ENCODE measurements around the gene FGFR4.

The FGFR4 gene

DNA sequence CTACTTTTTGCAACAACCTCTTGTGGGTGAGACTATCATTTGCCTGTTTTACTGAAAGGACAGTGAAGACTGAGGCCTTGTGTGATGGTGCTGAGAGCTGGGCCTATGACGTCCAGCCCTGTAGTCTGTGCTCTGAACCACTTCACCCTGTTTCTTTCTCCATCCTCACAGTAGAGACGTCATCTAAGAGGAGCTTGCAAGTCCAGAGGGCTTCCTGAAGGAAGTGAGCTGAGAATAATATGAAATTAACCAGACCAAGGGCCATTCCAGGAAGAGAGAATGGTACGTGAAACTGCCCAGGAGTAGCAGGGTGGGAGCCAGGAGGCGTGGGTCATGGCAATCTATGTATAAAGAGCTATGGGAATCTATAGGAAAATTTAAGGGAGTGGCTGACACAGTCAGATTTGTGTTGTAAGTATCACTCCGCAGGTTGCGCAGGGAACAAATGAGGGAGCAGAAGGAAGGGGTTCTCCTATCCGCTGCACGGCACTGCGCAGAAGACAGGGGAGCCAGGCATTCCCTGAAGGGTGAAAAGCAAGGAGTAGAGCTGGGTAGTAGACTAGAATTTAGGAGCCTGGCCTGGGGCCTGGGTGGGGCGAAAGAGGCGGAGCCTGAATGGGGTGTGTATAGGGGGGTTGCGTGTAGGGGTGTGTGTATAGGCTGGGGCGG is 596 bp upstream of the FGFR4 start:
- no peak for DNase-seq

DNA sequence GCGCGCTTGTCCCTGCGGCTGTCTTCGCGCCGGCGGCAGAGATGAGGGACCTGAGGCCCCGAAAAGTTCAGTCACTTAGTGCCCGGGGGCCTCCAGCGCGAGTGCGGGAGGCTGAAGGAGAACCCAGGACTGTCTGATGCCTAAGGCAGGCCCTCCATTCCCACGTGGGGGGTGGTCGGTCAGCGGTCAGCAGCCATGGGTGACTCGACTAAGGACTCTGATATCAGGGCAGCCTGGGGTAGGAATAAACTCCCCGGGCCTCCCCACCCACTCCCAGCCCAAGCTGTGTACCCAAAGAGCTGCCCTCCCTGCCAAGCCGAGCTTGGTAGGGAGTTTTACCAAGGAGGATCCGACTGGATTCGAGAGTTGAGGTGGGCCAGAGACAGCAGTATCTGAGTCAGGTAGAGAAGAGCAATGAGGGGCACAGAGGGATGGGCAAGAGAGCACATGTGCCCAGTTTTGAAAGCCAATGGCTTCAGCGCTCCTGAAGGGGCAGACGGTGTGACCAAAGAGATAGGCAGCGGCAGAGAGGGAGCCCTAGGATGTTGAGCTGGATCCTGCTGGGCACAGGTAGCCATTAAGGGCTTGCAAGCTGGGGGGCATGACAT is 787 bp downstream of the FGFR4 start:
- no peak for DNase-seq

DNA sequence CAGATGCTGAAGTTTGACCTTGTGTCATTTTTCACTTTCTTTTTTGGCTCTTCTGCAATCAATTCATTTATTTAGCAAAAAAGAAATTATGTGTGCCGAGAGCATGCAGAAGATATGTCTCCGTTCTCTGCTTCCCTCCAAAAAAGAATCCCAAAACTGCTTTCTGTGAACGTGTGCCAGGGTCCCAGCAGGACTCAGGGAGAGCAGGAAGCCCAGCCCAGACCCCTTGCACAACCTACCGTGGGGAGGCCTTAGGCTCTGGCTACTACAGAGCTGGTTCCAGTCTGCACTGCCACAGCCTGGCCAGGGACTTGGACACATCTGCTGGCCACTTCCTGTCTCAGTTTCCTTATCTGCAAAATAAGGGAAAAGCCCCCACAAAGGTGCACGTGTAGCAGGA is 2.4 kb downstream of the FGFR4 start:
- no peak for DNase-seq

DNA sequence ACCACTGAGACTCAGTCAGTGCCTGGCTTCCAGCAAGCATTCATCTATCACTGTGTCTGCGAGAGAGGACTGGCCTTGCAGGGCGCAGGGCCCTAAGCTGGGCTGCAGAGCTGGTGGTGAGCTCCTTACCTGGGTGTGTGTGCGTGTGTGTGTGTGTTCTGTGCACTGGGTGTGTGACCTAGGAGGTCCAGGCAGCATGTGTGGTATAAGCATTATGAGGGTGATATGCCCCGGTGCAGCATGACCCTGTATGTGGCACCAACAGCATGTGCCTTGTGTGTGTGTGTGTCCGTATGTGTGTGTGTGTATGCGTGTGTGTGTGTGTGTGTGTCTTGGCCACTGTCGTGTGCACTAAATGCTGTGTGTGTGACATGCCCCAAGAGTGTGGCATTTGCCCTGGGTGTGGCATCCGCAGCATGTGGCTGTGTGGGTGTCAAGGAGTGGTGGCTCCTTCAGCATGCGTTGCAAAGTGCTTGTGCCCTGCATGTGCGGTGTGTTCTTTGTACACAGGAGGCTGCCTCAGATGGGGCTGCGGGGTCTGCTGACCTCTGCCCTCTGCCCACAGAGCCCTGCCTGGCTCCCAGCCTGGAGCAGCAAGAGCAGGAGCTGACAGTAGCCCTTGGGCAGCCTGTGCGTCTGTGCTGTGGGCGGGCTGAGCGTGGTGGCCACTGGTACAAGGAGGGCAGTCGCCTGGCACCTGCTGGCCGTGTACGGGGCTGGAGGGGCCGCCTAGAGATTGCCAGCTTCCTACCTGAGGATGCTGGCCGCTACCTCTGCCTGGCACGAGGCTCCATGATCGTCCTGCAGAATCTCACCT is 3.3 kb downstream of the FGFR4 start:
- no peak for DNase-seq

DNA sequence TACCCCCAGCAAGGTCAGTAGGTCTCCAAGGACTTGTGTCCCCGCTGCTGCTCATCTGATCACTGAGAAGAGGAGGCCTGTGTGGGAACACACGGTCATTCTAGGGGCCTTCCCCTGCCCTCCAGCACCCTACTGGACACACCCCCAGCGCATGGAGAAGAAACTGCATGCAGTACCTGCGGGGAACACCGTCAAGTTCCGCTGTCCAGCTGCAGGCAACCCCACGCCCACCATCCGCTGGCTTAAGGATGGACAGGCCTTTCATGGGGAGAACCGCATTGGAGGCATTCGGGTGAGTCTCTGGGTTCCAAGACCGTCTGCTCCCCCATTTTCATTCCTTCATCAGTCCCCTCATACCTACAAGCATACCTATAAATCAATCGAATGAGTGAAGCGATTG is 4.1 kb downstream of the FGFR4 start:
- DNase-seq, result no peak

DNA sequence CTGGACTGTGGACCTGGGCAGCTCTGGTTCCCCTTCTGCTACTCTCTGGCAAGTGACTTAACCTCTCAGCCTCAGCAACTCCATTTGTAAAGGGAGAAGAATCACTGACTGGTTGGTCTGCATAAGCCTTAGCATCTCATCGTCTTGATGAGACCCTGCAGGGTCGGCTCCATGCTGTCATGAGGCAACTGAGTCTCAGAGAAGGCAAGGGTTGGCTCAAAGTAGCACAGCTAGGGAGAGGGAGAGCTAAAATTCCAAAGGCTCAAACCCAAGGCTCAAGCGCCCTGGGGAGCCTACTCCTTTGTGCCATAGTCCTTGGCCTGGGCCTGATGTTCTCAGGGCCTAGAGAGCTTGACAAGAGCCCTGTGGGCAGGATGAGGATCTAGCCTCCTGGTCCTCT is 4.5 kb downstream of the FGFR4 start:
- no peak for DNase-seq

DNA sequence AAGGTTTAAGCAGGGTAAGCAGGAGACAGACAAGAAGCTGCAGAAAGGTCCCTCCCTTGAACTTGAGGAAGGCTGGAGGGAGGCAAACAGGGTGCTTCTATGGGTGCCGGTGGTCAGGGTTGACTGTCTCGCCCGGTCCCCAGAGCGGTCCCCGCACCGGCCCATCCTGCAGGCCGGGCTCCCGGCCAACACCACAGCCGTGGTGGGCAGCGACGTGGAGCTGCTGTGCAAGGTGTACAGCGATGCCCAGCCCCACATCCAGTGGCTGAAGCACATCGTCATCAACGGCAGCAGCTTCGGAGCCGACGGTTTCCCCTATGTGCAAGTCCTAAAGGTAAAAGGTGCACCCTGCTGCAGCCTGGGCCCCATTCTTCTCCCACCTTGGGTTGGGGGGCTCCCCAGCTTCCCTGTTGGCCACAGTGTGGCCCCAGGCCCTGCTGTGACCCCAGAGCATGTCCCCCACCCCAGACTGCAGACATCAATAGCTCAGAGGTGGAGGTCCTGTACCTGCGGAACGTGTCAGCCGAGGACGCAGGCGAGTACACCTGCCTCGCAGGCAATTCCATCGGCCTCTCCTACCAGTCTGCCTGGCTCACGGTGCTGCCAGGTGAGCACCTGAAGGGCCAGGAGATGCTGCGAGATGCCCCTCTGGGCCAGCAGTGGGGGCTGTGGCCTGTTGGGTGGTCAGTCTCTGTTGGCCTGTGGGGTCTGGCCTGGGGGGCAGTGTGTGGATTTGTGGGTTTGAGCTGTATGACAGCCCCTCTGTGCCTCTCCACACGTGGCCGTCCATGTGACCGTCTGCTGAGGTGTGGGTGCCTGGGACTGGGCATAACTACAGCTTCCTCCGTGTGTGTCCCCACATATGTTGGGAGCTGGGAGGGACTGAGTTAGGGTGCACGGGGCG is 5.7 kb downstream of the FGFR4 start:
- DNase-seq, result no peak

DNA sequence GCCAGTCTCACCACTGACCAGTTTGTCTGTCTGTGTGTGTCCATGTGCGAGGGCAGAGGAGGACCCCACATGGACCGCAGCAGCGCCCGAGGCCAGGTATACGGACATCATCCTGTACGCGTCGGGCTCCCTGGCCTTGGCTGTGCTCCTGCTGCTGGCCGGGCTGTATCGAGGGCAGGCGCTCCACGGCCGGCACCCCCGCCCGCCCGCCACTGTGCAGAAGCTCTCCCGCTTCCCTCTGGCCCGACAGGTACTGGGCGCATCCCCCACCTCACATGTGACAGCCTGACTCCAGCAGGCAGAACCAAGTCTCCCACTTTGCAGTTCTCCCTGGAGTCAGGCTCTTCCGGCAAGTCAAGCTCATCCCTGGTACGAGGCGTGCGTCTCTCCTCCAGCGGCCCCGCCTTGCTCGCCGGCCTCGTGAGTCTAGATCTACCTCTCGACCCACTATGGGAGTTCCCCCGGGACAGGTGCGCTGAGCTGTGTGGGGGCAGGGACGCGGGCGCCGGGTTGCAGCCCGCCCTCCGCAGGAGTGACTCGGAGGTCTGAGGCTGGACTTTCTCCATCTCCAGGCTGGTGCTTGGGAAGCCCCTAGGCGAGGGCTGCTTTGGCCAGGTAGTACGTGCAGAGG is 6.5 kb downstream of the FGFR4 start:
- no peak for DNase-seq

DNA sequence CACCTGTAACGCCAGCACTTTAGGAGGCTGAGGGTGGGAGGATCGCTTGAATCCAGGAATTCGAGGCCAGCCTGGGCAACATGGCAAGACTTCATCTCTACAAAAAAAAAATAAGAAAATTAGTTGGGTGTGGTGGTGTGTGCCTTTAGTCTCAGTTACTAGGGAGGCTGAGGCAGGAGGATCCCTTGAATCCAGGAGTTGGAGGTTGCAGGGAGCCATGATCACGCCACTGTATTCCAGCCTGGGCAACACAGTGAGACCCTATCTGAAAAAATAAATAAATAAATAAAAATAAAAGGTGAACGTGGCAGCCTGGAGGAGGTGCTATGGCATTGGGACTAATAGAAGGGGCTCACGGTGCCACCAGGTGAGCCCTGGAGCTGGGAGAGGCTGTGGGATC is 7.1 kb downstream of the FGFR4 start:
- no peak for DNase-seq

DNA sequence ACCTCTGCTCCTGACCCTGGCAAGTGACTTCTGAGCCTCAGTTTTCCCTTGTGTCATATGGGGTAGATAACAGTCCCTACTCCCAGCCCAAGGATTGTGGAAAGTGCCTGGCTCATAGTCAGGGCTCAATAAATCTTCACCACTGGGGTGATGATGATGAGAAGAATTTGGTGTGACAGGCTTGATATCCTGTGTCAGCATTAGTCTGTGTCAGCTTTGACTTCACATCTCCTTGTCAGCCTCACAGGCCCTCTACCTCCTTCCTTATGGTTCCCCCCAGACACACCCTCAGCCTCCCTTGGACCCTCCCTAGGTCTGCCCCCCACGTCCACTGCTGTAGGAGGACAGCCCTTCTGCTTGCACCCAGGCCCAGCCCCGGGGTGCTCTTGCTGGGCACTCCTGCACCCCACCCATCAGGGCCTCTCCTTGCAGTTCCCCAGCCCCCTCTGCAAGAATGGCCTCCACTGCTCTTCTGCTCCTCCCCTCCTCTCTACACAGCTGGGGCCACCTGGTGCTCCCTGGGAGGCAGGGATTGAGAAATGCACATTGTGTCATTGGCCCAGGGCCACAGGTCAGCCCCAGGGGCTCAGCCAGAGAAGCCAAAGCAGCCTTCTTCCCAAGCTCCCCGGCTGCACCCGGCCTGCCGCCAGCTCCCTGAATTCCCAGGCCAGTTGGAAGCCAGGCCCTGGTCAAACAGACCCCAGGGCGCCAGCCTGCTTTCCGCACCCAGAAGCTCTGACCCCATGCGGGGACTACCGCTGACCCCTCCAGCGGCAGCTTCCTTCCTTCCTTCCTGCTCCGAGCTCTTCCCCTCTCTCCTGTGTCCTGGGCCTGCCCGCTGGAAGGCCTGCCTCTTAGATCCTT is 7.7 kb downstream of the FGFR4 start:
- no peak for DNase-seq

DNA sequence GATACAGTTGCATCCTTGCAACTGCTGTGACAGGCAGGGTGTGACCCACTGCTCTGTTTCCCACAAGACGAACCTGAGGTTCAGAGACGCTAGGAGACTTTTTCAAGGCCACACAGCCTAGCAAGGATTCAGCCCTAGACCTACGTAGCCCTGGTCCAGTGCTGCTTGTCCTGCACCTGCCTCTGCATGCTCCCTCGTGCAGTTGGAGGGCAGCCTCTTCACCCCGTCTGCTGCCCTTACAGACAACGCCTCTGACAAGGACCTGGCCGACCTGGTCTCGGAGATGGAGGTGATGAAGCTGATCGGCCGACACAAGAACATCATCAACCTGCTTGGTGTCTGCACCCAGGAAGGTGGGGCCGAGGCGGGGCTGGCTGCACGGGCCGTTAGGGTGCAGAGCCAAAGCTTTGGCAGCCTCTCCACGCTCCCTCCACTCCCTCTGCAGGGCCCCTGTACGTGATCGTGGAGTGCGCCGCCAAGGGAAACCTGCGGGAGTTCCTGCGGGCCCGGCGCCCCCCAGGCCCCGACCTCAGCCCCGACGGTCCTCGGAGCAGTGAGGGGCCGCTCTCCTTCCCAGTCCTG is 8.5 kb downstream of the FGFR4 start:
- no peak for DNase-seq

DNA sequence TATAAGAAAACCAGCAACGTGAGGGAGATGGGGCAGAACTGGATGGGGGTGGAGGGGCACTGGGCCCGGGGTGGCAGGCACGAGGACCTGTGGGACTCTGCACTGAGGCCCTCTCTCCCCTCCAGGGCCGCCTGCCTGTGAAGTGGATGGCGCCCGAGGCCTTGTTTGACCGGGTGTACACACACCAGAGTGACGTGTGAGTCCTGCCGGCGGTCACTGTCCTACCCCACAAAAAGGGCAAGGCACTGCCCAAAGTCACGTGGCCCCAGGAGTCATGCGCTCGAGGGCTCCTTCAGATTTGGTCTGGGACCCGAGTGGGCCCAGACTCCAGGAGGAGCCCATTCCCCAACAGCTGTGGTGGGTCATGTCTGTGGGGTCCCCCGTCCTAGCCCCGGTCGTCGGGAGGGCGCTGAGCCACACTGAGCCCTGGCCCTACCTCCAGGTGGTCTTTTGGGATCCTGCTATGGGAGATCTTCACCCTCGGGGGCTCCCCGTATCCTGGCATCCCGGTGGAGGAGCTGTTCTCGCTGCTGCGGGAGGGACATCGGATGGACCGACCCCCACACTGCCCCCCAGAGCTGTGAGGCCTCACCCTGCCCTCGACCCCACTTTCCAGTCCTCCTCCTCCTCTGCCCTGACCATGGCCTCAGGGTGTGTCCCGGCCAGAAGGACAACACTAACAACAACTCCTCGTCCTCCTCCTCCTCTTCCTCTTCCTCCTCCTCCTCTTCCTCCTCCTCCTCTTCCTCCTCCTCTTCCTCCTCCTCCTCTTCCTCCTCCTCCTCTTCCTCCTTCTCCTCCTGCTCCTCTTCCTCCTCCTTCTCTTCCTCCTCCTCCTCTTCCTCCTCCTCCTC is 9.7 kb downstream of the FGFR4 start:
- DNase-seq, result no peak

DNA sequence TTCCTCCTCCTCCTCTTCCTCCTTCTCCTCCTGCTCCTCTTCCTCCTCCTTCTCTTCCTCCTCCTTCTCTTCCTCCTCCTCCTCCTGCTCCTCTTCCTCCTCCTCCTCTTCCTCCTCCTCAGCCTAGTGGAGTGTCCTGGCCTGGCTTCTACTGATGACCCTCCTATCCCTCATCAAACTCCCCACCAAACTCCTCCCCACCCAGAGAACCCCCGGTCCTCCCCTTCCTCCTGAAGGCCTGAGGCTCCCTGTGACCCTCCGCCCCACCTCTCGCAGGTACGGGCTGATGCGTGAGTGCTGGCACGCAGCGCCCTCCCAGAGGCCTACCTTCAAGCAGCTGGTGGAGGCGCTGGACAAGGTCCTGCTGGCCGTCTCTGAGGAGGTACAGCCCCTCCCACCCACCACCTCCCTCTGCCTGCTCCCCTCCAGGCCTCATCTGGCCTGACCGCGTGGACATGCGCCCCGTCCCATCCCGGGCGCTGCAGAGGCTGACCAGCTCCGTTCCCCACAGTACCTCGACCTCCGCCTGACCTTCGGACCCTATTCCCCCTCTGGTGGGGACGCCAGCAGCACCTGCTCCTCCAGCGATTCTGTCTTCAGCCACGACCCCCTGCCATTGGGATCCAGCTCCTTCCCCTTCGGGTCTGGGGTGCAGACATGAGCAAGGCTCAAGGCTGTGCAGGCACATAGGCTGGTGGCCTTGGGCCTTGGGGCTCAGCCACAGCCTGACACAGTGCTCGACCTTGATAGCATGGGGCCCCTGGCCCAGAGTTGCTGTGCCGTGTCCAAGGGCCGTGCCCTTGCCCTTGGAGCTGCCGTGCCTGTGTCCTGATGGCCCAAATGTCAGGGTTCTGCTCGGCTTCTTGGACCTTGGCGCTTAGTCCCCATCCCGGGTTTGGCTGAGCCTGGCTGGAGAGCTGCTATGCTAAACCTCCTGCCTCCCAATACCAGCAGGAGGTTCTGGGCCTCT is 10.6 kb downstream of the FGFR4 start:
- no peak for DNase-seq

DNA sequence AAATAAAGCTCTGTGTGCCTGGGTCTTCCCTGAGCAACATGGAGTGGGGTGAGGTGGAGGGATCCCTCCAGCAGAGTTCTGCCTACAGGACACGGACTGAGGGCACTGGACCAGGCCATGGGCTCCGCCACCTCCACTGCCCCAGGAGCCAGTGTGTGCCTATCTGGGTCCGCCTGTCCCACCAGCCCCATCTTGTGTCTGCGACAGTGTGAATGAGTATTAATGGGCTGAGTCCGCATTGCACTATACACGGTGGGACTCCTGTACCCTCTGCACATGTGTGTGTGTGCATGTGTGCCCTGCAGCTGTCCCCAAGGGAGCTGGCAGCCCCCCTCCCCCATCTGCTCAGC is 11.4 kb downstream of the FGFR4 start:
- no peak for DNase-seq

DNA sequence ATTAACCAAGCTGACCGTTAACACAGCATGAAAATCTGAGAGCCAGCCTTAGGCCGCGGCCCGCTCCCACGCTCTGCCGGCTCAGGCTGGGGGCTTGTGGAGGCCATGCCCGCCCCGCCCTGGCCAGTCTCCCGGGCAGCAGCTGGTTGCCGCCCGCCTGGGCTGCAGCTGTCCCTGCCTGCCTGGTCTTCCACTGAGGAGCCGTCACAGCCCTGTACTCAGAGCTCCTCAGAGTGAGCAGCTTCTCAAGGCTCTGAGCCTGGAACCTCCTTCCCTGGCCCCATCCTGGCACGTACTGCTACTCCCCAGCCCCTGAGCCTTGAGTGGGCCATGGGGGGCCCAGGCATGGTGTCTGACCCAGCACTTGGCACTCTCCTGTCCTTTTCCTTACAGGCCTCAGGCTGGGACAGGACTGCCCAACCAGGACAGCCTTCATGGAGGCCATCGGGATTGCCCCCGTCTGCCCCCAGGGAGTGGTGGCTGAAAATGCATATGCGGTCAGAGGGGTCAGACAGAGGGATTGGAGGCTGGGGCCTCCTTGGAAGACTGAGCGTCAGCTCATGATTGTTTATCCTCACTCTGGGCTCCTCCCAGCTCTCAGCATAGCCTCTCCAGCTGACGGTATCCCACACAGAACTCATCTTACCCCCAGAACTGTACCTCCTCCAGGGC is 11.9 kb downstream of the FGFR4 start:
- no peak for DNase-seq

DNA sequence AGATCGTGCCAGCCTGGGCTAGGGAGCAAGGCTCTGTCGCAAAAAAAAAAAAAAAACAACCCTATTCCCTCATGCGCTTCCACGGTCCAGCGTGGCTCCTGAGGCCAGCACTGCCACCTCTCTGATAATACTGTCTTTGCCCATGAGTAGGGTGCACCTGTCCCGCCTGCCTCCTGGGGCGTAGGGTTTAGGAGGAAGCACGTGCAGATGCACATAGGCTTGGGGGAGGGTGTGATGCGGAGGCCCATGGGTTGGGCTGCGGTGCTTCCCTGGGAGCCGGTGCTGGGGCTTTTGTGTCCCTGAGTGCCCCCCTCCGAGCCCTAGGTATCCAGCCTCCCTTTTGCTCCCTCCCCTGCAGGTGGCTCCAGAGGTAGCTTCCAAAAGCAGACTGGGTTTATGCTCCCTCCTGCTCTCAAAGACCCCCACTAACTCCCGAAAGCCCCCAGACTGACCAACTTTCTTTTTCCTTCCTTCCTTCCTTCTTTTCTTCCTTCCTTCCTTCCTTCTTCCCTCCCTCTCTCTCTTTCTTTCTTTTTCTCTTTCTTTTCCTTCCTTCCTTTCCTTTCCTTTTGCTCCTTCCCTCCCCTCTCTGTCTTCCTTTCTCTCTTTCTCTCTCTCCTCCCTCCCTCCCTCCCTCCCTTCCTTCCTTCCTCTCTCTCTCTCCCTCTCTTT is 12.8 kb downstream of the FGFR4 start:
- DNase-seq, result no peak

DNA sequence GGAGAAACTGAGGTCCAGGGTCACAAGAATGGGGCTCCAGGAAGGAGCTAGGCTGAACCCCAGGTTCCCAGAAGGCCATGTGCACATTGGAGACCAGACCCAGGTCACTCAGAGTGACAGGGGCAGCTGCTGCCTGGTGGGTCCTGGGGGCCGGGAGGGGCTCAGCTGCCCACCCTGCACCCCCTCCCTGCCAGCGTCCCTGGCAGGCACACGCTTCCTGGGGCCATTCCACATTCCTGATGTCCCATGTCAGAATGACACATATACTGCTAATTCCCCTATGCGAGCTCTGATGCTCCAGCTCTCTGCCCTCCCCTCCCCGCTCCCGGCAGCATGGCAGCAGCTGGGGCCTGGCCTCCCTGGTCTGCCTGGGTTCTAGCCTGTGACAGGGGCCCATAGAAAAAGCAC is 14.0 kb downstream of the FGFR4 start:
- DNase-seq, result no peak
